Kidney (tissue), 14 donors: Measurements from ENCODE around the gene S100A5. TPM values are rescaled to one million over a fixed set of nuclear protein-coding genes. Genes with fewer than 3 reads are reported as not detected.
A peak's percentile ranks its signal among the peaks of the same experiment; 100 is the strongest.

Source experiments
- DNase-seq, 5 donors: peaks; one replicate each; pipeline ENCODE4 v3.0.0-alpha.2; 2013 to 2020
- FAIRE-seq: peaks from 2 replicates; lab custom pipeline; 2012; peaks lifted over from hg19 to GRCh38; lab: Jason Lieb, UNC
- H3K27ac ChIP-seq, 2 donors: one replicate each; pipeline ENCODE4 v1.7.0; 2013; ENCODE audit warnings: low read depth in 2 of 2, low read length in 2 of 2, inconsistent platforms in 1 of 2
- H3K27me3 ChIP-seq: one replicate; pipeline ENCODE4 v1.7.1; 2013; ENCODE audit warnings: low read length, inconsistent platforms; ENCODE audit not compliant: control insufficient read depth, insufficient read depth
- H3K36me3 ChIP-seq, 3 donors: one replicate each; pipeline versions ENCODE4 v1.7.0 to v1.7.1; 2013; ENCODE audit warnings: low read length in 3 of 3, control low read depth in 1 of 3, inconsistent platforms in 1 of 3; ENCODE audit not compliant: insufficient read depth in 3 of 3, control insufficient read depth in 2 of 3
- H3K4me1 ChIP-seq, 3 donors: one replicate each; pipeline versions ENCODE4 v1.7.0 to v1.7.1; 2013; ENCODE audit warnings: low read length in 3 of 3, inconsistent platforms in 1 of 3, low read depth in 1 of 3; ENCODE audit not compliant: control insufficient read depth in 2 of 3, insufficient read depth in 2 of 3
- H3K4me3 ChIP-seq, 3 donors: one replicate each; pipeline versions ENCODE4 v1.7.0 to v1.8.1; 2013; ENCODE audit warnings: low read length in 3 of 3, control low read depth in 1 of 3, inconsistent platforms in 1 of 3
- H3K9ac ChIP-seq, 3 donors: one replicate each; pipeline versions ENCODE4 v1.7.0 to v1.7.1; 2013; ENCODE audit warnings: low read length in 3 of 3, control low read depth in 1 of 3, inconsistent platforms in 1 of 3
- H3K9me3 ChIP-seq, 3 donors: one replicate each; pipeline versions ENCODE4 v1.7.0 to v1.7.1; 2013; ENCODE audit warnings: low read length in 3 of 3, control low read depth in 1 of 3, inconsistent platforms in 1 of 3; ENCODE audit not compliant: control insufficient read depth in 2 of 3, insufficient read depth in 1 of 3
- CTCF ChIP-seq: IDR thresholded peaks from 3 replicates; pipeline ENCODE4 v1.5.1; 2012; ENCODE audit warnings: mild to moderate bottlenecking, moderate library complexity, borderline replicate concordance; ENCODE audit not compliant: insufficient read depth; ENCODE audit errors: extremely low read depth
- intact Hi-C: fragments of 100-400 bp; cut with DNase I; formaldehyde crosslinking; loops from one replicate; pipeline ENCODE4 v1.11.1; 2022
- polyA plus RNA-seq: library from polyadenylated mRNA; stranded (reverse); fragments of 350-450 nt; fragmentation: Illumina TruSeq; extraction: RNeasy Lipid Tissue Mini Kit (QIAGEN cat#74804); gene quantifications from one replicate; pipeline ENCODE4 v1.2.3, GENCODE V29; 2014; ENCODE audit warnings: low read depth, low replicate concordance; ENCODE audit not compliant: insufficient read depth
- total RNA-seq: library from RNA; stranded (reverse); fragmentation: NEBNext Ultra II Directional; extraction: Animal tissue kit (Norgen Biotek cat#: 25700); gene quantifications from one replicate; pipeline ENCODE4 v1.2.1, GENCODE V29; 2021
- donor health status: control.
- donor health status: control.
- donor health status: control.
- donor health status: control.
- donor health status: control.
- donor health status: DM: yes; HTN: yes; CAD: no.
- donor health status: Normal renal cell carcinoma (clear cell type).

S100A5 gene
- total and polyA plus RNA-seq, 2 donors from 2014 or later: 0.91 to 1.9 TPM

- Histone ChIP-seq H3K27ac (peak within 1 kb of the TSS; percentile 95 to 99), H3K4me1 (peaks cover 0 to 34% (median 10%) of the 10 kb centered on the region in 3 donors), H3K9ac (peak within 1 kb of the TSS; percentile 53 to 99 (median 64)), H3K4me3 (peak within 1 kb of the TSS; percentile 52 to 91 (median 81)), H3K36me3 (no peaks in the 10 kb centered on the region), H3K9me3 (no peaks in the 10 kb centered on the region), H3K27me3 (no peaks in the 10 kb centered on the region)
- FAIRE-seq: no peak
- TF ChIP-seq CTCF: peak; percentile 3
- intact Hi-C loops: no loop called here
- peak in 1 of 5 donors; percentile 87 for DNase-seq
Measured at GRCh38 chr1:153535242-153536011, 5.3 kb downstream of the S100A5 start, which contains the start of gene S100A6. Gene S100A6 (minus strand): TSS chr1:153535991. CDS start chr1:153535339, 652 bp downstream.

- H3K4me1 ChIP-seq: peaks cover 0 to 33% (median 5%) of the 10 kb centered on the region in 3 donors
- H3K27me3 ChIP-seq: no peaks in the 10 kb centered on the region
- no peaks in the 10 kb centered on the region for H3K36me3 ChIP-seq
- FAIRE-seq (no peak), DNase-seq (no peak)
- no peak for TF ChIP-seq CTCF
- intact Hi-C loops: no loop called here
- H3K4me3 ChIP-seq: peak overlapping the region in 2 of 3 donors; percentile 81 to 91
- H3K9ac ChIP-seq: peak overlapping the region in 2 of 3 donors; percentile 64 to 99
- no peaks in the 10 kb centered on the region for H3K9me3 ChIP-seq
- H3K27ac ChIP-seq: peak overlapping the region; percentile 95 to 99
Measured at GRCh38 chr1:153534925-153535241, 5.9 kb downstream of the S100A5 start.

- Histone ChIP-seq H3K9me3 (no peaks in the 10 kb centered on the region), H3K27me3 (no peaks in the 10 kb centered on the region), H3K27ac (peak overlapping the region; percentile 95 to 99), H3K4me3 (peak overlapping the region in 2 of 3 donors; percentile 81 to 91), H3K9ac (peak overlapping the region in 2 of 3 donors; percentile 64 to 99), H3K4me1 (peaks cover 0 to 29% (median 5%) of the 10 kb centered on the region in 3 donors), H3K36me3 (no peaks in the 10 kb centered on the region)
- DNase-seq: no peak
- no peak for TF ChIP-seq CTCF
- FAIRE-seq: no peak
- intact Hi-C loops: no loop called here
Measured at GRCh38 chr1:153534226-153534924, 6.4 kb downstream of the S100A5 start.
